Sigmoid colon (tissue), 7 donors: ENCODE measurements around the gene IGF2R. TPM values are rescaled to one million over a fixed set of nuclear protein-coding genes. Genes with fewer than 3 reads are reported as not detected.

ENCODE experiments used
- DNase-seq: peaks from one replicate; pipeline ENCODE4 v3.0.0-alpha.2; 2019
- H3K27ac ChIP-seq, 4 donors: fragments of 200-600 bp; sonication (generic); one replicate each; pipeline ENCODE4 v1.5.1; 2016 to 2019; ENCODE audit warnings: mild to moderate bottlenecking in 1 of 4
- H3K27me3 ChIP-seq, 3 donors: fragments of 200-600 bp; sonication (generic); one replicate each; pipeline ENCODE4 v1.5.1; 2019; ENCODE audit warnings: mild to moderate bottlenecking in 1 of 3
- H3K36me3 ChIP-seq, 4 donors: fragments of 200-600 bp; sonication (generic); one replicate each; pipeline ENCODE4 v1.5.1; 2016 to 2019
- H3K4me1 ChIP-seq, 4 donors: fragments of 200-600 bp; sonication (generic); one replicate each; pipeline ENCODE4 v1.5.1; 2017 to 2019
- H3K4me3 ChIP-seq, 4 donors: fragments of 200-600 bp; sonication (generic); one replicate each; pipeline ENCODE4 v1.5.1; 2017 to 2019; ENCODE audit warnings: mild to moderate bottlenecking in 2 of 4, moderate library complexity in 1 of 4
- H3K9me3 ChIP-seq, 4 donors: fragments of 200-600 bp in 3 of 4; sonication (generic) in 3 of 4; one replicate each; pipeline versions ENCODE4 v1.5.1 to v1.6.1; 2013 to 2019
- EP300 ChIP-seq, 4 donors: sonication (generic); formaldehyde crosslinking; IDR thresholded peaks; one replicate each; pipeline ENCODE4 v1.6.1; 2017; ENCODE audit warnings: antibody characterized with exemption in 4 of 4
- POLR2A ChIP-seq, 2 donors: fragments of 450-650 bp; IDR thresholded peaks; one replicate each; pipeline ENCODE4 v1.6.1; 2016; ENCODE audit warnings: antibody characterized with exemption in 2 of 2, mild to moderate bottlenecking in 2 of 2, moderate library complexity in 2 of 2
- POLR2AphosphoS5 ChIP-seq, 4 donors: sonication (generic); formaldehyde crosslinking; IDR thresholded peaks; one replicate each; pipeline ENCODE4 v1.6.1; 2017; ENCODE audit warnings: antibody characterized with exemption in 4 of 4
- whole genome bisulfite sequencing, 2 donors: extraction: QIAGEN DNeasy Blood & Tissue Kit; methylation state at CpG; one replicate each; pipeline ENCODE4 v1.1.7; 2013; 5-methylcytosine and 5-hydroxymethylcytosine counted together
- intact Hi-C: fragments of 100-400 bp; cut with DNase I; formaldehyde crosslinking; loops from one replicate; pipeline ENCODE4 v1.15.1; 2023
- polyA plus RNA-seq, 3 donors: library from polyadenylated mRNA; stranded (reverse); fragments of 200-250 nt; gene quantifications; one replicate each; pipeline ENCODE4 v1.2.3, GENCODE V29; 2013
- total RNA-seq, 4 donors: library from RNA; depleted of rRNA; stranded (reverse); fragments of >200 nt; gene quantifications; one replicate each; pipeline ENCODE4 v1.1.0, GENCODE V29; 2016
- TF ChIP-seq, protein P1 (sequence below), 4 experiments: fragments of 450-650 bp in 3 of 4; fragments of 200-600 bp in 1 of 4; IDR thresholded peaks; one replicate each; pipeline ENCODE4 v1.5.1; 2016 to 2019; ENCODE audit warnings: antibody characterized with exemption in 4 of 4, mild to moderate bottlenecking in 3 of 4, moderate library complexity in 2 of 4
- donor health status: healthy with polysubstance abuse.
- donor health status: Bipolar disorder and iron deficiency.
- donor health status: healthy.

IGF2R gene
- total and polyA plus RNA-seq, 7 donors, result 3.6 to 80.9 (median 41.3) TPM

DNA sequence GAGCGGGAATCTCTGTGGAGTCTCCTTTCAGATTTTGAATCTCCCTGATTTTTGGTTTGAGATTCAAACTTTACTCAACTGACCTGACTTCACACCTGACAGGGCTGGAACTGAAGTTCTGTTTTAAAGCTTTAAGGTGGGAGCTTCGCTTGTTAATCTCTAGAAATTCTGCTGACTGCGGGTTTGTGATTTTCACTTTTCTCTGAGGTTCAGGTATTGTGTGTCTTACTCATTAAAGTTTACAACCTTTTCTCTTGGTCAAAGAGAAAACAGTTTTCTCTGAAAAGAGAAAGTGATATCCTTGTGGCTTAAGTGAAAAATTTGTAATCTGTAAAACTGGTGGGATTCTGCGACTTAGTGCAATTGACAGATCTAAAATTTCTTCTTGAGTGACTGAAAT lies 20.7 kb upstream of the IGF2R start:
- WGBS, 2 donors, result 91 to 92% methylated on average over 4 of the region's 4 CpGs
- Histone ChIP-seq H3K9me3 (peaks cover 0 to 10% (median 0%) of the 10 kb centered on the region in 4 donors), H3K4me3 (no peak overlapping the region), H3K36me3 (no peaks in the 10 kb centered on the region), H3K4me1 (no peaks in the 10 kb centered on the region), H3K27me3 (peaks cover 0 to 5% (median 0%) of the 10 kb centered on the region in 3 donors), H3K27ac (no peak overlapping the region)
- intact Hi-C loops, result loop anchor here (10.0 kb wide), 1 partner anchor 83 kb away; no protein-coding TSS in a partner anchor
- TF ChIP-seq POLR2A (IDR thresholded peaks at IDR 0.05), result no peak
- no peak for TF ChIP-seq POLR2AphosphoS5 (IDR thresholded peaks at IDR 0.05)
- TF ChIP-seq EP300 (IDR thresholded peaks at IDR 0.05), result no peak
- TF ChIP-seq, protein P1, sequence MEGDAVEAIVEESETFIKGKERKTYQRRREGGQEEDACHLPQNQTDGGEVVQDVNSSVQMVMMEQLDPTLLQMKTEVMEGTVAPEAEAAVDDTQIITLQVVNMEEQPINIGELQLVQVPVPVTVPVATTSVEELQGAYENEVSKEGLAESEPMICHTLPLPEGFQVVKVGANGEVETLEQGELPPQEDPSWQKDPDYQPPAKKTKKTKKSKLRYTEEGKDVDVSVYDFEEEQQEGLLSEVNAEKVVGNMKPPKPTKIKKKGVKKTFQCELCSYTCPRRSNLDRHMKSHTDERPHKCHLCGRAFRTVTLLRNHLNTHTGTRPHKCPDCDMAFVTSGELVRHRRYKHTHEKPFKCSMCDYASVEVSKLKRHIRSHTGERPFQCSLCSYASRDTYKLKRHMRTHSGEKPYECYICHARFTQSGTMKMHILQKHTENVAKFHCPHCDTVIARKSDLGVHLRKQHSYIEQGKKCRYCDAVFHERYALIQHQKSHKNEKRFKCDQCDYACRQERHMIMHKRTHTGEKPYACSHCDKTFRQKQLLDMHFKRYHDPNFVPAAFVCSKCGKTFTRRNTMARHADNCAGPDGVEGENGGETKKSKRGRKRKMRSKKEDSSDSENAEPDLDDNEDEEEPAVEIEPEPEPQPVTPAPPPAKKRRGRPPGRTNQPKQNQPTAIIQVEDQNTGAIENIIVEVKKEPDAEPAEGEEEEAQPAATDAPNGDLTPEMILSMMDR (IDR thresholded peaks at IDR 0.05), result no peak
- DNase-seq, result no peak

GRCh38 chr6:159951772-159952171 lies 17.1 kb upstream of the IGF2R start:
- intact Hi-C loops, result no loop called here
- DNase-seq, result no peak
- 74 to 84% methylated on average over 7 of the region's 7 CpGs for WGBS, 2 donors
- Histone ChIP-seq H3K4me1 (no peaks in the 10 kb centered on the region), H3K4me3 (no peak overlapping the region), H3K27ac (no peak overlapping the region), H3K9me3 (no peaks in the 10 kb centered on the region), H3K36me3 (no peaks in the 10 kb centered on the region), H3K27me3 (peaks cover 0 to 5% (median 0%) of the 10 kb centered on the region in 3 donors)
- TF ChIP-seq POLR2AphosphoS5 (IDR thresholded peaks at IDR 0.05) (no peak), EP300 (IDR thresholded peaks at IDR 0.05) (no peak), POLR2A (IDR thresholded peaks at IDR 0.05) (no peak)
- TF ChIP-seq, protein P1 (IDR thresholded peaks at IDR 0.05), result no peak

- peaks cover 0 to 5% (median 0%) of the 10 kb centered on the region in 3 donors for H3K27me3 ChIP-seq
- H3K4me1 ChIP-seq, result no peaks in the 10 kb centered on the region
- no peak for DNase-seq
- H3K4me3 ChIP-seq, result no peak overlapping the region
- 79 to 89% methylated on average over 13 of the region's 13 CpGs for WGBS, 2 donors
- peak overlapping the region in 2 of 4 donors; percentile 28 to 49 for H3K27ac ChIP-seq
- no peaks in the 10 kb centered on the region for H3K9me3 ChIP-seq
- intact Hi-C loops, result no loop called here
- no peaks in the 10 kb centered on the region for H3K36me3 ChIP-seq
- TF ChIP-seq EP300 (IDR thresholded peaks at IDR 0.05), result no peak
These were observed 16.4 kb upstream of the IGF2R start for GRCh38 chr6:159952289-159953005.

- H3K27ac ChIP-seq, result peak overlapping the region in 2 of 4 donors; percentile 28 to 49
- intact Hi-C loops, result no loop called here
- WGBS, 2 donors, result 41 to 54% methylated on average over 9 of the region's 9 CpGs
These were observed 15.7 kb upstream of the IGF2R start for GRCh38 chr6:159953091-159953601.

GRCh38 chr6:159955945-159956361 lies 12.9 kb upstream of the IGF2R start:
- Histone ChIP-seq H3K36me3 (no peaks in the 10 kb centered on the region), H3K9me3 (no peaks in the 10 kb centered on the region), H3K4me3 (no peak overlapping the region), H3K27ac (no peak overlapping the region), H3K4me1 (no peaks in the 10 kb centered on the region), H3K27me3 (peaks cover 0 to 5% (median 0%) of the 10 kb centered on the region in 3 donors)
- intact Hi-C loops, result no loop called here
- TF ChIP-seq EP300 (IDR thresholded peaks at IDR 0.05), result no peak
- TF ChIP-seq POLR2A (IDR thresholded peaks at IDR 0.05), result no peak
- TF ChIP-seq, protein P1 (IDR thresholded peaks at IDR 0.05), result no peak
- TF ChIP-seq POLR2AphosphoS5 (IDR thresholded peaks at IDR 0.05), result no peak
- DNase-seq, result no peak

More at GRCh38 chr6:159953091-159953601, 15.7 kb upstream of the IGF2R start:
- peak; percentile 71 for DNase-seq
- Histone ChIP-seq H3K4me3 (no peak overlapping the region), H3K27me3 (peaks cover 0 to 5% (median 0%) of the 10 kb centered on the region in 3 donors), H3K36me3 (no peaks in the 10 kb centered on the region), H3K4me1 (no peaks in the 10 kb centered on the region), H3K9me3 (no peaks in the 10 kb centered on the region)
- no peak for TF ChIP-seq EP300 (IDR thresholded peaks at IDR 0.05)
- TF ChIP-seq POLR2AphosphoS5 (IDR thresholded peaks at IDR 0.05), result peak in 3 of 4 donors; percentile 13 to 59 (median 42)
- TF ChIP-seq, protein P1 (IDR thresholded peaks at IDR 0.05), result no peak
- TF ChIP-seq POLR2A (IDR thresholded peaks at IDR 0.05), result no peak
